SK-N-SH (cell line): ENCODE data around the gene PLS3. TPM values are rescaled to one million over a fixed set of nuclear protein-coding genes. Genes with fewer than 3 reads are reported as not detected.

ENCODE experiments used
- CTCF ChIA-PET: fragments of 300-600, 350-600 bp; formaldehyde crosslinking; extraction: SDS; loops from one replicate; lab custom pipeline; 2021; lab: Yijun Ruan, JAX
- POLR2A ChIA-PET: fragments of 350-600 bp; sonication (Branson Sonifier 250); formaldehyde crosslinking; extraction: SDS; loops from one replicate; lab custom pipeline; 2020; ENCODE audit warnings: antibody characterized with exemption, inconsistent platforms; lab: Yijun Ruan, JAX
- DNase-seq: peaks from one replicate; pipeline ENCODE4 v3.0.0; 2012
- H2AFZ ChIP-seq: fragments of 200-600 bp; sonication (generic); 2 replicates; pipeline ENCODE4 v1.8.1; 2016; ENCODE audit warnings: antibody characterized with exemption, mild to moderate bottlenecking, low read depth
- H3F3A ChIP-seq: fragments of 200-600 bp; sonication (generic); replicated peaks from 2 replicates; pipeline ENCODE3; 2016; ENCODE audit warnings: antibody characterized with exemption, mild to moderate bottlenecking; ENCODE audit not compliant: insufficient read depth
- H3K27ac ChIP-seq, 2 experiments: fragments of 200-500 bp in 1 of 2; fragments of 200-600 bp in 1 of 2; sonication (Bioruptor generic) in 1 of 2; sonication (generic), shearing (Covaris generic) in 1 of 2; 2 replicates each; pipeline versions ENCODE4 v1.5.1 to v1.6.1; 2014 to 2016; ENCODE audit warnings: low read depth in 2 of 2, inconsistent platforms in 1 of 2, low read length in 1 of 2, mild to moderate bottlenecking in 1 of 2, mixed read lengths in 1 of 2
- H3K27me3 ChIP-seq: fragments of 200-600 bp; sonication (generic), shearing (Covaris generic); 2 replicates; pipeline ENCODE4 v1.6.1; 2016; ENCODE audit warnings: mixed run types; ENCODE audit not compliant: insufficient read depth
- H3K36me3 ChIP-seq, 2 experiments: fragments of 200-500 bp in 1 of 2; fragments of 200-600 bp in 1 of 2; sonication (Bioruptor generic) in 1 of 2; sonication (generic) in 1 of 2; replicated peaks in 1 of 2; 2 replicates each; pipeline versions ENCODE3 to v1.5.1; 2014 to 2016; ENCODE audit warnings: low read length in 1 of 2, mild to moderate bottlenecking in 1 of 2; ENCODE audit not compliant: insufficient read depth in 2 of 2, control insufficient read depth in 1 of 2
- H3K4me1 ChIP-seq, 2 experiments: fragments of 200-500 bp in 1 of 2; fragments of 200-600 bp in 1 of 2; sonication (Bioruptor generic) in 1 of 2; sonication (generic), shearing (Covaris generic) in 1 of 2; 2 replicates each; pipeline versions ENCODE4 v1.5.1 to v1.6.1; 2014 to 2016; ENCODE audit warnings: low read depth in 1 of 2, low read length in 1 of 2, mixed run types in 1 of 2; ENCODE audit not compliant: insufficient read depth in 2 of 2, control insufficient read depth in 1 of 2
- H3K4me2 ChIP-seq: fragments of 200-600 bp; sonication (generic), shearing (Covaris generic); 2 replicates; pipeline ENCODE4 v1.6.1; 2017; ENCODE audit warnings: mixed run types
- H3K4me3 ChIP-seq, 2 experiments: fragments of 200-500 bp in 1 of 2; fragments of 200-600 bp in 1 of 2; sonication (Bioruptor generic) in 1 of 2; sonication (generic), shearing (Covaris generic) in 1 of 2; 2 replicates each; pipeline versions ENCODE4 v1.5.1 to v1.8.1; 2014 to 2016; ENCODE audit warnings: low read depth in 2 of 2, inconsistent platforms in 1 of 2, low read length in 1 of 2, mild to moderate bottlenecking in 1 of 2, mixed read lengths in 1 of 2, moderate library complexity in 1 of 2
- H3K79me2 ChIP-seq: fragments of 200-600 bp; sonication (generic); 2 replicates; pipeline ENCODE4 v1.8.1; 2017; ENCODE audit warnings: mild to moderate bottlenecking; ENCODE audit not compliant: insufficient read depth
- H3K9ac ChIP-seq: fragments of 200-600 bp; sonication (generic); 2 replicates; pipeline ENCODE4 v1.6.1; 2017; ENCODE audit warnings: mixed run types
- H3K9me2 ChIP-seq: fragments of 200-600 bp; sonication (generic); 2 replicates; pipeline ENCODE4 v1.6.1; 2017; ENCODE audit warnings: mixed run types
- H3K9me3 ChIP-seq: fragments of 200-600 bp; sonication (generic); 2 replicates; pipeline ENCODE4 v1.6.1; 2017; ENCODE audit warnings: mixed run types, mild to moderate bottlenecking, moderate library complexity
- H4K20me1 ChIP-seq: fragments of 200-600 bp; sonication (generic); 2 replicates; pipeline ENCODE4 v1.6.1; 2017; ENCODE audit warnings: mild to moderate bottlenecking, mixed run types; ENCODE audit not compliant: insufficient read depth
- CHD2 ChIP-seq: fragments of 150-350 bp; IDR thresholded peaks from 2 replicates; pipeline ENCODE4 v1.6.1; 2018; ENCODE audit warnings: low read length; ENCODE audit not compliant: partially characterized antibody
- EZH2phosphoT487 ChIP-seq: fragments of 200-600 bp; sonication (generic); IDR thresholded peaks from 2 replicates; pipeline ENCODE4 v1.6.1; 2017; ENCODE audit warnings: low read depth, mixed run types, mild to moderate bottlenecking, antibody characterized with exemption, moderate library complexity, borderline replicate concordance
- FOSL2 ChIP-seq: IDR thresholded peaks from 2 replicates; pipeline ENCODE4 v1.4.0; 2012; ENCODE audit warnings: low read depth, mild to moderate bottlenecking, moderate library complexity, borderline replicate concordance
- FOXJ3 ChIP-seq: sonication (generic); formaldehyde crosslinking; IDR thresholded peaks from 2 replicates; pipeline ENCODE4 v1.5.1; 2020; ENCODE audit warnings: mild to moderate bottlenecking, missing genetic modification reagents
- GABPA ChIP-seq: IDR thresholded peaks from 2 replicates; pipeline ENCODE4 v1.4.0; 2012; ENCODE audit warnings: low read depth, mild to moderate bottlenecking
- GATA2 ChIP-seq: sonication (generic); formaldehyde crosslinking; IDR thresholded peaks from 2 replicates; pipeline ENCODE4 v1.5.0; 2020; ENCODE audit warnings: mild to moderate bottlenecking, missing genetic modification reagents
- JUND ChIP-seq: IDR thresholded peaks from 2 replicates; pipeline ENCODE4 v1.4.0; 2012
- MAX ChIP-seq: IDR thresholded peaks from 2 replicates; pipeline ENCODE4 v1.4.0; 2012; ENCODE audit warnings: low read depth
- MEF2A ChIP-seq: IDR thresholded peaks from 2 replicates; pipeline ENCODE4 v1.4.0; 2012; ENCODE audit warnings: low read depth, borderline replicate concordance
- MXI1 ChIP-seq: IDR thresholded peaks from 2 replicates; pipeline ENCODE4 v1.6.1; 2012; ENCODE audit warnings: mild to moderate bottlenecking, low read depth, low read length, improper control_type of control experiment
- POLR2AphosphoS5 ChIP-seq: IDR thresholded peaks from 2 replicates; pipeline ENCODE4 v1.6.1; 2012; ENCODE audit warnings: low read depth, low read length
- REST ChIP-seq: IDR thresholded peaks from 2 replicates; pipeline ENCODE4 v1.6.1; 2012; ENCODE audit warnings: mild to moderate bottlenecking, low read depth, low read length, moderate library complexity
- TAF1 ChIP-seq: IDR thresholded peaks from 2 replicates; pipeline ENCODE4 v1.6.1; 2012; ENCODE audit warnings: low read depth, mild to moderate bottlenecking, low read length, moderate library complexity, borderline replicate concordance
- TEAD4 ChIP-seq: IDR thresholded peaks from 2 replicates; pipeline ENCODE4 v1.4.0; 2012; ENCODE audit warnings: mild to moderate bottlenecking, borderline replicate concordance; ENCODE audit not compliant: insufficient read depth
- YY1 ChIP-seq: IDR thresholded peaks from 2 replicates; pipeline ENCODE4 v1.4.0; 2012; ENCODE audit warnings: low read depth, mild to moderate bottlenecking
- WGBS: methylation state at CpG from one replicate; pipeline ENCODE4 v1.1.6; 2017; ENCODE audit warnings: low lambda C conversion rate; 5-methylcytosine and 5-hydroxymethylcytosine counted together
- polyA plus RNA-seq, 3 experiments: library from polyadenylated mRNA; depleted of rRNA; stranded (reverse); fragments of >200 nt; gene quantifications; 2 replicates each; pipeline ENCODE4 v1.2.3, GENCODE V29; 2012
- TF ChIP-seq, protein P1 (sequence below): fragments of 200-600 bp; sonication (generic); IDR thresholded peaks from 2 replicates; pipeline ENCODE4 v1.6.1; 2017; ENCODE audit warnings: antibody characterized with exemption, mild to moderate bottlenecking, moderate library complexity
- TF ChIP-seq, protein P2 (sequence below): IDR thresholded peaks from 2 replicates; pipeline ENCODE4 v1.4.0; 2012; ENCODE audit warnings: low read depth, borderline replicate concordance
- TF ChIP-seq, protein P3 (sequence below): IDR thresholded peaks from 2 replicates; pipeline ENCODE4 v1.4.0; 2012; ENCODE audit warnings: low read depth, borderline replicate concordance
- TF ChIP-seq, protein P4 (sequence below): fragments of 150-350 bp; IDR thresholded peaks from 2 replicates; pipeline ENCODE4 v1.6.1; 2016; ENCODE audit warnings: mild to moderate bottlenecking, low read depth, low read length

Gene PLS3
- polyA plus RNA-seq, 1 of the 3 experiments (the other 2 are of a cell fraction) = 35.7 TPM

DNA sequence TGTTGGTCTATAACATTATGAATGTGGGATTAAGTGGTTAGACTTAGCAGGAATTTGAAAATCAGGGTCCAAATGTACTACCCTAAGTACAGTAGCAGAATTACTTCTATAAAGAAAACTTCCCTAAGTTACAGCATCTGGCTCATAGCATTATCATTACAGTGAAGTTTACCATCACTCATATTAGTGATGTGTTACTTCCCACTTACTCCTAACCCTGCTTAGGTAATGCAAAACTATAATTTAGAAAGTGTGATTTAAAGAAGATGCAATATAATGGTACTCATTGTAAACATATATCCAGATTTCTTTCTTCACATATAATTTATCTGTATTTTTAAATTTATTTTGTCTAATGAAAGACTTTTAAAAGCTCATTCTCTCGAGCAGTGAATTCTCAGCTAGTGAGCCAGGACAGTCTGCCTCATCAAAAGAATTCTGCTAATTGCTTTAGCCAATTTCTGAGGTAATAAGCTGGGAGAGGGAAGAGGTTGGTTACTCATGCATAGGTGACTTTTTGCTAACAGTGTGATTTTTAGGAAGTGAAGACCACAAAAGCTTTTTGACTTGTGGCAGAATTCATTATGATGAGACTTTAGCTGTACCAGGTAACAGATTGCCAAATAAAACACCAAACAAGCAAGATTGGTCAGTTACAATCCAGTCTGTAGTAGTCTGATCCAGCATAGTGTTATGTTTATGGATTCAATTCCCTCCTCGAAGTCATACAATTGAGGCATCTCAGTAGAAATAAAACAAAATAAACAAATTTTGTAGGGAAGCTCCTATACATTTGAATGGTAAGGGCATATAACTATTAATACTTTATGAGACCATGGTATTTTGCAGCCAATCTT is 21.0 kb downstream of the PLS3 start:
- ChIA-PET POLR2A (no interaction called here), CTCF (interaction anchor here (0.9 kb wide), 1 partner anchor 13 kb away, joined by 3 read pairs; no protein-coding TSS in a partner anchor)
- Histone ChIP-seq H3K79me2 (peaks cover 72% of the 10 kb centered on the region), H3K9me3 (no peaks in the 10 kb centered on the region), H3K36me3 (no peaks in the 10 kb centered on the region), H3K4me2 (no peak overlapping the region), H3K9ac (no peak overlapping the region), H3K4me1 (peaks cover 0 to 23% of the 10 kb centered on the region in 2 experiments; a peak in 1 of 4 replicates), H2AFZ (no peak overlapping the region), H4K20me1 (no peaks in the 10 kb centered on the region), H3K9me2 (no peaks in the 10 kb centered on the region), H3F3A (peaks cover 6% of the 10 kb centered on the region), H3K27ac (peak overlapping the region in 1 of 2 experiments; percentile 25; a peak in 2 of 4 replicates), H3K27me3 (no peaks in the 10 kb centered on the region), H3K4me3 (no peak overlapping the region)
- TF ChIP-seq TAF1 (no peak), FOSL2 (no peak), GABPA (no peak), GATA2 (CRISPR knock-in tag) (no peak), REST (no peak), YY1 (no peak), EZH2phosphoT487 (no peak), TEAD4 (no peak), JUND (no peak), POLR2AphosphoS5 (no peak), MEF2A (no peak), MXI1 (no peak), MAX (no peak), FOXJ3 (CRISPR knock-in tag) (no peak), CHD2 (no peak)
- TF ChIP-seq, protein P1, sequence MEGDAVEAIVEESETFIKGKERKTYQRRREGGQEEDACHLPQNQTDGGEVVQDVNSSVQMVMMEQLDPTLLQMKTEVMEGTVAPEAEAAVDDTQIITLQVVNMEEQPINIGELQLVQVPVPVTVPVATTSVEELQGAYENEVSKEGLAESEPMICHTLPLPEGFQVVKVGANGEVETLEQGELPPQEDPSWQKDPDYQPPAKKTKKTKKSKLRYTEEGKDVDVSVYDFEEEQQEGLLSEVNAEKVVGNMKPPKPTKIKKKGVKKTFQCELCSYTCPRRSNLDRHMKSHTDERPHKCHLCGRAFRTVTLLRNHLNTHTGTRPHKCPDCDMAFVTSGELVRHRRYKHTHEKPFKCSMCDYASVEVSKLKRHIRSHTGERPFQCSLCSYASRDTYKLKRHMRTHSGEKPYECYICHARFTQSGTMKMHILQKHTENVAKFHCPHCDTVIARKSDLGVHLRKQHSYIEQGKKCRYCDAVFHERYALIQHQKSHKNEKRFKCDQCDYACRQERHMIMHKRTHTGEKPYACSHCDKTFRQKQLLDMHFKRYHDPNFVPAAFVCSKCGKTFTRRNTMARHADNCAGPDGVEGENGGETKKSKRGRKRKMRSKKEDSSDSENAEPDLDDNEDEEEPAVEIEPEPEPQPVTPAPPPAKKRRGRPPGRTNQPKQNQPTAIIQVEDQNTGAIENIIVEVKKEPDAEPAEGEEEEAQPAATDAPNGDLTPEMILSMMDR = no peak
- TF ChIP-seq, protein P2, sequence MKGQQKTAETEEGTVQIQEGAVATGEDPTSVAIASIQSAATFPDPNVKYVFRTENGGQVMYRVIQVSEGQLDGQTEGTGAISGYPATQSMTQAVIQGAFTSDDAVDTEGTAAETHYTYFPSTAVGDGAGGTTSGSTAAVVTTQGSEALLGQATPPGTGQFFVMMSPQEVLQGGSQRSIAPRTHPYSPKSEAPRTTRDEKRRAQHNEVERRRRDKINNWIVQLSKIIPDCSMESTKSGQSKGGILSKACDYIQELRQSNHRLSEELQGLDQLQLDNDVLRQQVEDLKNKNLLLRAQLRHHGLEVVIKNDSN = no peak
- TF ChIP-seq, protein P3, sequence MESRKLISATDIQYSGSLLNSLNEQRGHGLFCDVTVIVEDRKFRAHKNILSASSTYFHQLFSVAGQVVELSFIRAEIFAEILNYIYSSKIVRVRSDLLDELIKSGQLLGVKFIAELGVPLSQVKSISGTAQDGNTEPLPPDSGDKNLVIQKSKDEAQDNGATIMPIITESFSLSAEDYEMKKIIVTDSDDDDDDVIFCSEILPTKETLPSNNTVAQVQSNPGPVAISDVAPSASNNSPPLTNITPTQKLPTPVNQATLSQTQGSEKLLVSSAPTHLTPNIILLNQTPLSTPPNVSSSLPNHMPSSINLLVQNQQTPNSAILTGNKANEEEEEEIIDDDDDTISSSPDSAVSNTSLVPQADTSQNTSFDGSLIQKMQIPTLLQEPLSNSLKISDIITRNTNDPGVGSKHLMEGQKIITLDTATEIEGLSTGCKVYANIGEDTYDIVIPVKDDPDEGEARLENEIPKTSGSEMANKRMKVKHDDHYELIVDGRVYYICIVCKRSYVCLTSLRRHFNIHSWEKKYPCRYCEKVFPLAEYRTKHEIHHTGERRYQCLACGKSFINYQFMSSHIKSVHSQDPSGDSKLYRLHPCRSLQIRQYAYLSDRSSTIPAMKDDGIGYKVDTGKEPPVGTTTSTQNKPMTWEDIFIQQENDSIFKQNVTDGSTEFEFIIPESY = no peak
- TF ChIP-seq, protein P4, sequence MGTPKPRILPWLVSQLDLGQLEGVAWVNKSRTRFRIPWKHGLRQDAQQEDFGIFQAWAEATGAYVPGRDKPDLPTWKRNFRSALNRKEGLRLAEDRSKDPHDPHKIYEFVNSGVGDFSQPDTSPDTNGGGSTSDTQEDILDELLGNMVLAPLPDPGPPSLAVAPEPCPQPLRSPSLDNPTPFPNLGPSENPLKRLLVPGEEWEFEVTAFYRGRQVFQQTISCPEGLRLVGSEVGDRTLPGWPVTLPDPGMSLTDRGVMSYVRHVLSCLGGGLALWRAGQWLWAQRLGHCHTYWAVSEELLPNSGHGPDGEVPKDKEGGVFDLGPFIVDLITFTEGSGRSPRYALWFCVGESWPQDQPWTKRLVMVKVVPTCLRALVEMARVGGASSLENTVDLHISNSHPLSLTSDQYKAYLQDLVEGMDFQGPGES = no peak
- no peak for DNase-seq
- 29% methylated on average over 2 of the region's 2 CpGs for WGBS
